Lung microvascular endothelial cell (primary cell): ENCODE data around the gene RNF225. TPM values are rescaled to one million over a fixed set of nuclear protein-coding genes. Genes with fewer than 3 reads are reported as not detected.
A peak's percentile ranks its signal among the peaks of the same experiment; 100 is the strongest.
"Not testable (repeated sequence)": the region's sequence is repeated elsewhere in the genome, so short reads cannot be mapped to it uniquely, and the experiment has no call there.

Experiments used
- DNase-seq, 2 donors: peaks; one replicate each; pipeline versions ENCODE4 v3.0.0 to v3.0.0-alpha.2; 2010; ENCODE audit warnings: low read depth in 2 of 2
- total RNA-seq: library from RNA; depleted of rRNA; stranded (reverse); fragments of >200 nt; gene quantifications from 2 replicates; pipeline ENCODE4 v1.2.1, GENCODE V29; 2014

The RNF225 gene
- total RNA-seq, 1 donor from 2014 or later, result not detected

- peak; percentile 99 for DNase-seq
These were observed 8.7 kb upstream of the RNF225 start, which contains the start of gene RPS5 for GRCh38 chr19:58386576-58387337. Gene RPS5, plus strand, starts transcription at chr19:58387269. Its CDS starts 869 bp downstream, at chr19:58388138.

- peak in 1 of 2 donors; percentile 35 for DNase-seq
These were observed 7.9 kb upstream of the RNF225 start for GRCh38 chr19:58387338-58388174.

GRCh38 chr19:58388175-58388526, 7.3 kb upstream of the RNF225 start:
- no peak for DNase-seq

- DNase-seq, result no peak
These were observed 2.3 kb upstream of the RNF225 start for GRCh38 chr19:58392945-58393724.

GRCh38 chr19:58393725-58394033, 1.8 kb upstream of the RNF225 start:
- DNase-seq, result no peak

GRCh38 chr19:58394821-58395219, 636 bp upstream of the RNF225 start:
- DNase-seq, result no peak

- DNase-seq, result no peak
These were observed 647 bp downstream of the RNF225 start for GRCh38 chr19:58395979-58396627.

- DNase-seq, result no peak
These were observed 1.5 kb downstream of the RNF225 start for GRCh38 chr19:58396691-58397532.

- no peak for DNase-seq
These were observed 2.1 kb downstream of the RNF225 start for GRCh38 chr19:58397533-58398037.

GRCh38 chr19:58398087-58398486, 2.6 kb downstream of the RNF225 start:
- no peak for DNase-seq

- DNase-seq, result no peak
These were observed 3.1 kb downstream of the RNF225 start for GRCh38 chr19:58398545-58398944.

GRCh38 chr19:58399903-58400302, 4.4 kb downstream of the RNF225 start:
- DNase-seq, result no peak

GRCh38 chr19:58400316-58400915, 5.0 kb downstream of the RNF225 start:
- no peak for DNase-seq

- DNase-seq, result peak; percentile 100
These were observed 5.7 kb downstream of the RNF225 start for GRCh38 chr19:58400916-58401839.

GRCh38 chr19:58401840-58402421, 6.5 kb downstream of the RNF225 start:
- DNase-seq, result no peak

- DNase-seq, result not testable (repeated sequence)
These were observed 8.5 kb downstream of the RNF225 start for GRCh38 chr19:58403920-58404478.

GRCh38 chr19:58406818-58407657, 11.6 kb downstream of the RNF225 start:
- DNase-seq, result no peak
